Omental fat pad (tissue), 4 donors: ENCODE measurements around the gene TMEM31. TPM values are rescaled to one million over a fixed set of nuclear protein-coding genes. Genes with fewer than 3 reads are reported as not detected.

Experiments
- ATAC-seq: fragments of 150-250 bp; one replicate; pipeline ENCODE4 v1.9.1; 2016; ENCODE audit warnings: mild to moderate bottlenecking, moderate library complexity; ENCODE audit not compliant: low FRiP score
- DNase-seq: peaks from one replicate; pipeline ENCODE4 v3.0.0-alpha.2; 2019; ENCODE audit warnings: low spot score
- total RNA-seq, 4 donors: library from RNA; depleted of rRNA; stranded (reverse); fragments of >200 nt; gene quantifications; one replicate each; pipeline ENCODE4 v1.1.0, GENCODE V29; 2016
- TF ChIP-seq, protein P1 (sequence below), 3 donors: fragments of 450-650 bp; IDR thresholded peaks; one replicate each; pipeline ENCODE4 v1.5.1; 2016 to 2017; ENCODE audit warnings: antibody characterized with exemption in 3 of 3, mild to moderate bottlenecking in 3 of 3, moderate library complexity in 2 of 3

Gene TMEM31
- total RNA-seq, 4 donors from 2014 or later = not detected

DNA sequence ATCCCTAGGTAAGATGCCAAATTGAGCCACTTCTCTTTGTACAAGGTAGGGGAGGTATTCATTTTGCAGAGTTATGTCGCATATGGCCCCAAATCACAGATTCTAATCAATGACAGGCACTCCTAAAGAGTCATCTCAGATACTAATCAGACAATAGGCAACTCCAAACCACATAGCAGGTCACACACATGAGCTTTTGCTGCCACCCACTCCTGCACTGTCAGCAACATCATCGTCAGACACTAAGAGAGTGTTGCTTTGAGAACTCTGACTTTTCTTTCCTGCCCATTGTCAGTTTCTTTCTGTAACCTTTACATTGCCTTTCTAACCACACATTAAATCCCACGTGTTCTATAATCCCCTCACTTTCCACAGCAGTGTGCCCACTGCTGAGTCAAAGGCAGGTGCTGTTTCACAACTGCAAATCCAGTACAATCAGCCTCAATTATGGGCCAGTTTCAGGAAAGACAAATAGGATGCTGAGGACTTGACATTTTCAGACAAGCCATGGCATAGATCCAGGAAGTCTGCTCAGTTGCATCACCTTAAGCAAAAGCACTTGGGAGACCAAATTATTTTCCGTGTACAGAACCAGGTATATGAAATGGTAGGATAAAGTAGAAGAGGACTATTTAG, 23.5 kb downstream of the TMEM31 start:
- DNase-seq (no peak), ATAC-seq (no peak)
- TF ChIP-seq, protein P1, sequence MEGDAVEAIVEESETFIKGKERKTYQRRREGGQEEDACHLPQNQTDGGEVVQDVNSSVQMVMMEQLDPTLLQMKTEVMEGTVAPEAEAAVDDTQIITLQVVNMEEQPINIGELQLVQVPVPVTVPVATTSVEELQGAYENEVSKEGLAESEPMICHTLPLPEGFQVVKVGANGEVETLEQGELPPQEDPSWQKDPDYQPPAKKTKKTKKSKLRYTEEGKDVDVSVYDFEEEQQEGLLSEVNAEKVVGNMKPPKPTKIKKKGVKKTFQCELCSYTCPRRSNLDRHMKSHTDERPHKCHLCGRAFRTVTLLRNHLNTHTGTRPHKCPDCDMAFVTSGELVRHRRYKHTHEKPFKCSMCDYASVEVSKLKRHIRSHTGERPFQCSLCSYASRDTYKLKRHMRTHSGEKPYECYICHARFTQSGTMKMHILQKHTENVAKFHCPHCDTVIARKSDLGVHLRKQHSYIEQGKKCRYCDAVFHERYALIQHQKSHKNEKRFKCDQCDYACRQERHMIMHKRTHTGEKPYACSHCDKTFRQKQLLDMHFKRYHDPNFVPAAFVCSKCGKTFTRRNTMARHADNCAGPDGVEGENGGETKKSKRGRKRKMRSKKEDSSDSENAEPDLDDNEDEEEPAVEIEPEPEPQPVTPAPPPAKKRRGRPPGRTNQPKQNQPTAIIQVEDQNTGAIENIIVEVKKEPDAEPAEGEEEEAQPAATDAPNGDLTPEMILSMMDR (IDR thresholded peaks at IDR 0.05) = no peak

DNA sequence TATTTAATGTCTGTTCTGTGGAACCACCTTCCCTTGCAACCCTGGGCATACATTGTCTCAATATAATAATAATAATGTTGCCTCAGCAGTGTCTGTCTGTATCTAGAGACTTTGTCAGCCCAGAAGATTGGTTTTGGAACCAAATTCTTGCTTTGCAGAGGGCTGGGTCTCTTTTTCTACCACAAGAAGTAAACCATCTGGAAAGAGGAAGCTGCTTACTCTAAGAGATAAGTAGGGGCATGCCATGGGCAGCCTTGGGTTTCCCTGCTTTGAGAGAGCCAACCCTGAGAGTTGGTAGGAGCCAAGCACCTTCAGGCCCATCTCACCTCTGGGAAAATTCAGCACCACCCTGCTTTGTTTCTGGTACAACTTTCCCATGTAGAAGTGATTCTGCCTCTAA, 27.0 kb downstream of the TMEM31 start:
- no peak for DNase-seq
- no peak for ATAC-seq
- TF ChIP-seq, protein P1 (IDR thresholded peaks at IDR 0.05) = no peak

DNA sequence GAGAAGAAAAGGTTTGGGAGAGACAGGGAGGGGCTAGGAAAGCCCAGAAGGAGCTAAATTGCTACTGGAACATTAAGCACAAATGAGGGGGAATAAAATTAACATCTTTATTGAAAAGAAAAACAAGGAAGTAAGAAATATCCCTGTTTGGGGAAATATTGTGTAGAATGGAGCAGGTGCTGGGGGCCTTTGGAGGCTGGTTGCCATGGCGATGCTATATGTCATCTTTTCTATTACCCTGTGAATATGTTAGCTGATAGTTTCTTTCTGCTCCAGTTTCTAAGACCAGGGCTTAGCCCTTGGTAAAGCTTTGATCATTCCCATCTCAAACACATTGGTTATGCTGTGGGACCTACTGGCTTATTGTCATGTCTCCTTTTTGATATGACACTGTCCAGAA, 28.7 kb downstream of the TMEM31 start:
- TF ChIP-seq, protein P1 (IDR thresholded peaks at IDR 0.05) = no peak
- DNase-seq (no peak), ATAC-seq (no peak)

DNA sequence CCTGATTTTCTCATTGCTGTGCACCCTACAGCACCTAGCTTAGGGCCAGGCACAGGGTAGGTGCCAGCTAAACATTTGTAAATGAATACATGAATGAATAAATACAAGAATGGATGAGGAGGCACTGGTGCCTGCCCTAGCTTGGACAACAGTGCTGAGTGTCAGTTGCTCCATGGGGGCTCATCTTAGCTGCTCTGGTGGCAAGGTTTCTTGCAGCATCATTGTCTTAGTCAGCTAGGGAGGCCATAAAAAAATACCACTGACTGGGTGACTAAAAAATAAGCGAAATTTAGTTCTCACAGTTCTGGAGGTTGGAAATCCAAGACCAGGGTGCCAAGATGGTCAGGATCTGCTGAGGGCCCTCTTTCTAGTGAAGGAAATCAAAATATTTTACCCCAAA, 31.2 kb downstream of the TMEM31 start:
- TF ChIP-seq, protein P1 (IDR thresholded peaks at IDR 0.05) = no peak
- DNase-seq = no peak
- ATAC-seq = no peak

DNA sequence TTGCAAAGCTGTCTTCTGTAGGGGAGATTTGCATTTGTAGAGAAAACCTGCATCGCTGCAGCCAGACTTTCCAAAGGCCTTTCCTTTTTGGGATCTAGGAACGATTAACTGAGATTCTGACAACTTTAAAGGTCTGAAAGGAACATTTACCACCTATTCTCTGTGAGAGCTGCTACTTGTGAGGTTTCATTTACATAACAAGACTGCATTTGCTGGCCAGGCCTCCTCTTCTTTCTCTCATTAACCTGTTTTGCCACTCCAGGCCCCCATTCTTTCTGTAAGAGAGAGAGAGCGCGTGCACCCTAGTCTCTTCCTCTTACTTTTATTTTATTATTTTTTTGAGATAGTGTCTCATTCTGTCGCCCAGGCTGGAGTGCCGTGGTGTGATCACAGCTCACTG, 31.6 kb downstream of the TMEM31 start:
- ATAC-seq (no peak), DNase-seq (no peak)

DNA sequence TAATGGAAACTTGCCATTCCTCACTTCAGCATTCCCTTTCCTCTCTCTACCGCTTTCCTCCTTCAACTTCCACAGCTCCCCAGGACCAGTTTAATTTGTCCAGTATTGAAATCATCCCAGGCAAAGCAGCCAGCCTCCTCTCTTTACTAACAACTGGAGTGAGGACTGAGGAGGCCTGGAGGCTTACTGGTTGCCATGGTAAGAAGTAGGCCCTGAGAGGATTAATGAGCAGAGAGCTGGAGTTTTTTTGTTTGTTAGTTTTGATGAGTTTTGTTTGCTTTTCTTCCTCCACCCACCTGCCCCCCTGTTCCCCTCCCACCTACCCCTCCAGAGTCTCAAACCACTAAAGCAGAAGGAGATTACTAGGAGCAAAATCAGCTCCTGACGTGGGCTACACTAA, 36.5 kb downstream of the TMEM31 start:
- TF ChIP-seq, protein P1 (IDR thresholded peaks at IDR 0.05) = no peak
- ATAC-seq (no peak), DNase-seq (no peak)

More for the DNA sequence above, 31.6 kb downstream of the TMEM31 start:
- TF ChIP-seq, protein P1 (IDR thresholded peaks at IDR 0.05) = no peak

DNA sequence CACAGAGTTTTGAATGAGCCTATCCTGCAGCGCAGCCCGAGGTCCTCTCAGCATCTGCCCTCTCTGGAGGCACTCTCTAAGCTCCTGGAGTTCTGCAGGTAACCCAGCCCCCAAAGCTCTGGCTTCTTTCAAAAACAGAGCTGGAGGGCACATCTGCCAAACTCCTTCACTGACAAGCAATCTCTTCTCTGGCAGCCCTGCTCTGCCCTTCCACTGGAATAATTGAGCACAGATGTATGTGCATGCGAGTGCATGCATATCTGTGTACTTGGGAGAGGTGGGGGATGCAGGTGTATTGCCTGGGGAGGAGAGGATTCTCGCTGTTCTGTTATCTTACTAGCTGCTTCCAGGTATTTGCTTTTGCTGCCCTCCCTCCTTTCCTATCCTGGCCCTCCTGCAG, 43.7 kb downstream of the TMEM31 start:
- DNase-seq (no peak), ATAC-seq (no peak)
- TF ChIP-seq, protein P1 (IDR thresholded peaks at IDR 0.05) = no peak
